Liver (tissue), 3 donors: ENCODE results near the gene MAPT.

Experiments used
- HNF4A ChIP-seq, 2 donors: conservative IDR thresholded peaks; 2 replicates each; pipeline ENCODE4 v1.6.1; 2016; ENCODE audit warnings: antibody characterized with exemption in 2 of 2, mild to moderate bottlenecking in 2 of 2
- JUND ChIP-seq, 2 donors: IDR thresholded peaks; 2 replicates each; pipeline ENCODE4 v1.6.1; 2016; ENCODE audit warnings: antibody characterized with exemption in 2 of 2
- RAD21 ChIP-seq, 2 donors: IDR thresholded peaks; 2 replicates each; pipeline ENCODE4 v1.6.1; 2016; ENCODE audit warnings: antibody characterized with exemption in 2 of 2, mild to moderate bottlenecking in 2 of 2
- RXRA ChIP-seq, 2 donors: IDR thresholded peaks; 2 replicates each; pipeline ENCODE4 v1.6.1; 2017 to 2018; ENCODE audit warnings: antibody characterized with exemption in 2 of 2, mild to moderate bottlenecking in 1 of 2
- SP1 ChIP-seq: IDR thresholded peaks from 2 replicates; pipeline ENCODE4 v1.6.1; 2018; ENCODE audit warnings: antibody characterized with exemption, mild to moderate bottlenecking
- TAF1 ChIP-seq: conservative IDR thresholded peaks from 2 replicates; pipeline ENCODE4 v1.6.1; 2016; ENCODE audit warnings: antibody characterized with exemption, mild to moderate bottlenecking
- TF ChIP-seq, protein P1 (sequence below): fragments of 150-350 bp; IDR thresholded peaks from 2 replicates; pipeline ENCODE4 v1.5.1; 2017; ENCODE audit warnings: improper control_type of control experiment, low read depth, low read length; ENCODE audit not compliant: missing input control
- TF ChIP-seq, protein P2 (sequence below): IDR thresholded peaks from 2 replicates; pipeline ENCODE4 v1.6.1; 2016; ENCODE audit warnings: antibody characterized with exemption
- TF ChIP-seq, protein P3 (sequence below): IDR thresholded peaks from 2 replicates; pipeline ENCODE4 v1.6.1; 2016; ENCODE audit warnings: antibody characterized with exemption
- TF ChIP-seq, protein P4 (sequence below): IDR thresholded peaks from 2 replicates; pipeline ENCODE4 v1.6.1; 2016; ENCODE audit warnings: antibody characterized with exemption, mild to moderate bottlenecking
- donor health status: healthy.
- donor health status: healthy.

DNA sequence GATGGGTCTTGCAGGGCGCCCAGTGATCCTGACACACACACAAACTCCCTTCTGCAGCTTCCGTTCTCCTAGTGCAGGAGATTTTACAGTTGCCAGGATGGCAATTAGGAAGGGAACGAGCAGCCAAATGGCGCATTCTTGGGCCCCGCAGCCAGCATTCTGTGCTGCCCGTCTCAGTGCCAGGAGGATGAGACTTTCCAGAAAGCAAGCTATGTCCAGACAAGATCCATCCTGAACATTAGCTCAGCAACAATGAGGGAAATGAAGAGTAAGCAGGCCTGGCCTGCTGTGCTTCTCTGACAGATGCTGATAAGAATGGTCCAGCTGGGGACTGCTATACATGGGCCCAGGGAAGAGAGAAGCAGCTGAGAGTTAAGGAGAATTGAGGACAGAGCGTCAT is 33.2 kb upstream of the MAPT start:
- TF ChIP-seq, protein P1, sequence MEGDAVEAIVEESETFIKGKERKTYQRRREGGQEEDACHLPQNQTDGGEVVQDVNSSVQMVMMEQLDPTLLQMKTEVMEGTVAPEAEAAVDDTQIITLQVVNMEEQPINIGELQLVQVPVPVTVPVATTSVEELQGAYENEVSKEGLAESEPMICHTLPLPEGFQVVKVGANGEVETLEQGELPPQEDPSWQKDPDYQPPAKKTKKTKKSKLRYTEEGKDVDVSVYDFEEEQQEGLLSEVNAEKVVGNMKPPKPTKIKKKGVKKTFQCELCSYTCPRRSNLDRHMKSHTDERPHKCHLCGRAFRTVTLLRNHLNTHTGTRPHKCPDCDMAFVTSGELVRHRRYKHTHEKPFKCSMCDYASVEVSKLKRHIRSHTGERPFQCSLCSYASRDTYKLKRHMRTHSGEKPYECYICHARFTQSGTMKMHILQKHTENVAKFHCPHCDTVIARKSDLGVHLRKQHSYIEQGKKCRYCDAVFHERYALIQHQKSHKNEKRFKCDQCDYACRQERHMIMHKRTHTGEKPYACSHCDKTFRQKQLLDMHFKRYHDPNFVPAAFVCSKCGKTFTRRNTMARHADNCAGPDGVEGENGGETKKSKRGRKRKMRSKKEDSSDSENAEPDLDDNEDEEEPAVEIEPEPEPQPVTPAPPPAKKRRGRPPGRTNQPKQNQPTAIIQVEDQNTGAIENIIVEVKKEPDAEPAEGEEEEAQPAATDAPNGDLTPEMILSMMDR = no peak
- TF ChIP-seq, protein P2, sequence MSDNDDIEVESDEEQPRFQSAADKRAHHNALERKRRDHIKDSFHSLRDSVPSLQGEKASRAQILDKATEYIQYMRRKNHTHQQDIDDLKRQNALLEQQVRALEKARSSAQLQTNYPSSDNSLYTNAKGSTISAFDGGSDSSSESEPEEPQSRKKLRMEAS = no peak
- TF ChIP-seq SP1 = no peak
- no peak for TF ChIP-seq RXRA (IDR thresholded peaks at IDR 0.05)
- TF ChIP-seq, protein P3, sequence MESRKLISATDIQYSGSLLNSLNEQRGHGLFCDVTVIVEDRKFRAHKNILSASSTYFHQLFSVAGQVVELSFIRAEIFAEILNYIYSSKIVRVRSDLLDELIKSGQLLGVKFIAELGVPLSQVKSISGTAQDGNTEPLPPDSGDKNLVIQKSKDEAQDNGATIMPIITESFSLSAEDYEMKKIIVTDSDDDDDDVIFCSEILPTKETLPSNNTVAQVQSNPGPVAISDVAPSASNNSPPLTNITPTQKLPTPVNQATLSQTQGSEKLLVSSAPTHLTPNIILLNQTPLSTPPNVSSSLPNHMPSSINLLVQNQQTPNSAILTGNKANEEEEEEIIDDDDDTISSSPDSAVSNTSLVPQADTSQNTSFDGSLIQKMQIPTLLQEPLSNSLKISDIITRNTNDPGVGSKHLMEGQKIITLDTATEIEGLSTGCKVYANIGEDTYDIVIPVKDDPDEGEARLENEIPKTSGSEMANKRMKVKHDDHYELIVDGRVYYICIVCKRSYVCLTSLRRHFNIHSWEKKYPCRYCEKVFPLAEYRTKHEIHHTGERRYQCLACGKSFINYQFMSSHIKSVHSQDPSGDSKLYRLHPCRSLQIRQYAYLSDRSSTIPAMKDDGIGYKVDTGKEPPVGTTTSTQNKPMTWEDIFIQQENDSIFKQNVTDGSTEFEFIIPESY = no peak
- no peak for TF ChIP-seq TAF1
- TF ChIP-seq HNF4A (conservative IDR thresholded peaks at IDR 0.05) = no peak
- TF ChIP-seq JUND (IDR thresholded peaks at IDR 0.05) = no peak
- TF ChIP-seq, protein P4, sequence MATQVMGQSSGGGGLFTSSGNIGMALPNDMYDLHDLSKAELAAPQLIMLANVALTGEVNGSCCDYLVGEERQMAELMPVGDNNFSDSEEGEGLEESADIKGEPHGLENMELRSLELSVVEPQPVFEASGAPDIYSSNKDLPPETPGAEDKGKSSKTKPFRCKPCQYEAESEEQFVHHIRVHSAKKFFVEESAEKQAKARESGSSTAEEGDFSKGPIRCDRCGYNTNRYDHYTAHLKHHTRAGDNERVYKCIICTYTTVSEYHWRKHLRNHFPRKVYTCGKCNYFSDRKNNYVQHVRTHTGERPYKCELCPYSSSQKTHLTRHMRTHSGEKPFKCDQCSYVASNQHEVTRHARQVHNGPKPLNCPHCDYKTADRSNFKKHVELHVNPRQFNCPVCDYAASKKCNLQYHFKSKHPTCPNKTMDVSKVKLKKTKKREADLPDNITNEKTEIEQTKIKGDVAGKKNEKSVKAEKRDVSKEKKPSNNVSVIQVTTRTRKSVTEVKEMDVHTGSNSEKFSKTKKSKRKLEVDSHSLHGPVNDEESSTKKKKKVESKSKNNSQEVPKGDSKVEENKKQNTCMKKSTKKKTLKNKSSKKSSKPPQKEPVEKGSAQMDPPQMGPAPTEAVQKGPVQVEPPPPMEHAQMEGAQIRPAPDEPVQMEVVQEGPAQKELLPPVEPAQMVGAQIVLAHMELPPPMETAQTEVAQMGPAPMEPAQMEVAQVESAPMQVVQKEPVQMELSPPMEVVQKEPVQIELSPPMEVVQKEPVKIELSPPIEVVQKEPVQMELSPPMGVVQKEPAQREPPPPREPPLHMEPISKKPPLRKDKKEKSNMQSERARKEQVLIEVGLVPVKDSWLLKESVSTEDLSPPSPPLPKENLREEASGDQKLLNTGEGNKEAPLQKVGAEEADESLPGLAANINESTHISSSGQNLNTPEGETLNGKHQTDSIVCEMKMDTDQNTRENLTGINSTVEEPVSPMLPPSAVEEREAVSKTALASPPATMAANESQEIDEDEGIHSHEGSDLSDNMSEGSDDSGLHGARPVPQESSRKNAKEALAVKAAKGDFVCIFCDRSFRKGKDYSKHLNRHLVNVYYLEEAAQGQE = no peak
- TF ChIP-seq RAD21 (IDR thresholded peaks at IDR 0.05) = no peak
